ENCODE measurements around the gene SLC44A3. TPM values are rescaled to one million over a fixed set of nuclear protein-coding genes. Genes with fewer than 3 reads are reported as not detected.

SLC44A3 gene
- polyA plus RNA-seq, 3 donors, result not detected

- no peaks in the 10 kb centered on the region for H4K20me1 ChIP-seq (ENCODE audit: insufficient read depth, low read length)
- H3K27me3 Mint-ChIP-seq (ENCODE audit: low read depth in 3 of 3), result peaks cover 0 to 2% (median 0%) of the 10 kb centered on the region in 3 donors
- 91% methylated on average over 6 of the region's 6 CpGs for WGBS (ENCODE audit: insufficient coverage)
- no peak overlapping the region for H3K27ac ChIP-seq (ENCODE audit: low read depth in 1 of 2, low read length in 2 of 2)
- intact Hi-C loops (cut with micrococcal nuclease), result no loop called here
- H3K9me3 ChIP-seq (replicated peaks in 1 of 2; ENCODE audit: control insufficient read depth in 1 of 2, insufficient read depth in 1 of 2, low read length in 2 of 2), result no peaks in the 10 kb centered on the region
- DNase-seq, result no peak
- no peak overlapping the region for H3K4me3 ChIP-seq (replicated peaks in 1 of 3; ENCODE audit: low read depth in 2 of 3, low read length in 3 of 3)
- H3K9me3 Mint-ChIP-seq, result no peaks in the 10 kb centered on the region
- H3K27me3 ChIP-seq (ENCODE audit: control insufficient read depth in 2 of 2, insufficient read depth in 2 of 2, low read length in 2 of 2), result no peaks in the 10 kb centered on the region
- no peak overlapping the region for H3K4me2 ChIP-seq (replicated peaks; ENCODE audit: extremely low read depth, low read length, poor library complexity, severe bottlenecking)
- TF ChIP-seq CTCF (IDR thresholded peaks at IDR 0.05), result no peak
- no peak overlapping the region for H2AFZ ChIP-seq (ENCODE audit: insufficient read depth, low read depth, low read length, poor library complexity, severe bottlenecking)
- peaks cover 9% of the 10 kb centered on the region for H3K4me1 Mint-ChIP-seq
- H3K27ac Mint-ChIP-seq, result no peak overlapping the region
- H3K36me3 ChIP-seq (replicated peaks in 1 of 2; ENCODE audit: control insufficient read depth in 1 of 2, insufficient read depth in 2 of 2, low read length in 2 of 2), result no peaks in the 10 kb centered on the region
- no peak overlapping the region for H3K4me3 Mint-ChIP-seq
- H3K36me3 Mint-ChIP-seq, result no peaks in the 10 kb centered on the region
- no peaks in the 10 kb centered on the region for H3K79me2 ChIP-seq (ENCODE audit: insufficient read depth, low read length)
- H3K9ac ChIP-seq (ENCODE audit: insufficient read depth, low read length, poor library complexity, severe bottlenecking), result no peak overlapping the region
- no peaks in the 10 kb centered on the region for H3K4me1 ChIP-seq (ENCODE audit: control insufficient read depth in 1 of 2, insufficient read depth in 2 of 2, low read length in 2 of 2)
Observed at GRCh38 chr1:94884106-94884505, 63.9 kb downstream of the SLC44A3 start.

GRCh38 chr1:94884507-94884906, 64.3 kb downstream of the SLC44A3 start:
- no peaks in the 10 kb centered on the region for H3K36me3 Mint-ChIP-seq
- no peak overlapping the region for H3K4me3 Mint-ChIP-seq
- Histone ChIP-seq H3K4me3 (replicated peaks in 1 of 3; ENCODE audit: low read depth in 2 of 3, low read length in 3 of 3) (no peak overlapping the region), H3K9ac (ENCODE audit: insufficient read depth, low read length, poor library complexity, severe bottlenecking) (no peak overlapping the region), H2AFZ (ENCODE audit: insufficient read depth, low read depth, low read length, poor library complexity, severe bottlenecking) (no peak overlapping the region), H3K36me3 (replicated peaks in 1 of 2; ENCODE audit: control insufficient read depth in 1 of 2, insufficient read depth in 2 of 2, low read length in 2 of 2) (no peaks in the 10 kb centered on the region), H3K79me2 (ENCODE audit: insufficient read depth, low read length) (no peaks in the 10 kb centered on the region), H3K9me3 (replicated peaks in 1 of 2; ENCODE audit: control insufficient read depth in 1 of 2, insufficient read depth in 1 of 2, low read length in 2 of 2) (no peaks in the 10 kb centered on the region), H3K27me3 (ENCODE audit: control insufficient read depth in 2 of 2, insufficient read depth in 2 of 2, low read length in 2 of 2) (no peaks in the 10 kb centered on the region), H3K4me2 (replicated peaks; ENCODE audit: extremely low read depth, low read length, poor library complexity, severe bottlenecking) (no peak overlapping the region), H3K4me1 (ENCODE audit: control insufficient read depth in 1 of 2, insufficient read depth in 2 of 2, low read length in 2 of 2) (no peaks in the 10 kb centered on the region), H4K20me1 (ENCODE audit: insufficient read depth, low read length) (no peaks in the 10 kb centered on the region), H3K27ac (ENCODE audit: low read depth in 1 of 2, low read length in 2 of 2) (no peak overlapping the region)
- no peak for TF ChIP-seq CTCF (IDR thresholded peaks at IDR 0.05)
- H3K27me3 Mint-ChIP-seq (ENCODE audit: low read depth in 3 of 3), result peaks cover 0 to 2% (median 0%) of the 10 kb centered on the region in 3 donors
- WGBS (ENCODE audit: insufficient coverage), result 100% methylated on average over 2 of the region's 6 CpGs
- no peaks in the 10 kb centered on the region for H3K9me3 Mint-ChIP-seq
- DNase-seq, result no peak
- H3K4me1 Mint-ChIP-seq, result peaks cover 9% of the 10 kb centered on the region
- intact Hi-C loops (cut with micrococcal nuclease), result no loop called here
- no peak overlapping the region for H3K27ac Mint-ChIP-seq
